Fibroblast of villous mesenchyme (primary cell): ENCODE data around the gene KRTAP10-6. TPM values are rescaled to one million over a fixed set of nuclear protein-coding genes. Genes with fewer than 3 reads are reported as not detected.
"Not testable (repeated sequence)": the region's sequence is repeated elsewhere in the genome, so short reads cannot be mapped to it uniquely, and the experiment has no call there.

Experiments used
- DNase-seq: peaks from one replicate; pipeline ENCODE4 v3.0.0-alpha.2; 2010; ENCODE audit warnings: low read depth
- H3K4me3 ChIP-seq: 2 replicates; pipeline ENCODE4 v1.5.1; 2011; ENCODE audit warnings: low read depth, mild to moderate bottlenecking, low read length
- CTCF ChIP-seq: IDR thresholded peaks from 2 replicates; pipeline ENCODE4 v1.5.1; 2012; ENCODE audit warnings: low read depth, mild to moderate bottlenecking, low read length; ENCODE audit not compliant: insufficient read depth
- total RNA-seq: library from RNA; depleted of rRNA; stranded (reverse); fragments of >200 nt; gene quantifications from 2 replicates; pipeline ENCODE4 v1.2.3, GENCODE V29; 2012

The KRTAP10-6 gene
- total RNA-seq, 1 donor, result not detected

- H3K4me3 ChIP-seq, result no peak overlapping the region
- TF ChIP-seq CTCF, result no peak
- DNase-seq, result no peak
Measured at GRCh38 chr21:44550807-44551206, 41.5 kb downstream of the KRTAP10-6 start.

GRCh38 chr21:44550285-44550684 is 42.0 kb downstream of the KRTAP10-6 start:
- DNase-seq, result not testable (repeated sequence)

GRCh38 chr21:44549525-44550211 is 42.6 kb downstream of the KRTAP10-6 start:
- TF ChIP-seq CTCF, result no peak
- H3K4me3 ChIP-seq, result no peak overlapping the region
- DNase-seq, result no peak

More at GRCh38 chr21:44550285-44550684, 42.0 kb downstream of the KRTAP10-6 start:
- H3K4me3 ChIP-seq, result not testable (repeated sequence)

GRCh38 chr21:44548922-44549321 is 43.4 kb downstream of the KRTAP10-6 start:
- DNase-seq, result no peak
- no peak overlapping the region for H3K4me3 ChIP-seq
- TF ChIP-seq CTCF, result no peak

GRCh38 chr21:44548381-44548780 is 43.9 kb downstream of the KRTAP10-6 start:
- no peak overlapping the region for H3K4me3 ChIP-seq
- no peak for DNase-seq
- TF ChIP-seq CTCF, result no peak

GRCh38 chr21:44547656-44548331 is 44.5 kb downstream of the KRTAP10-6 start:
- no peak for DNase-seq
- TF ChIP-seq CTCF, result no peak
- H3K4me3 ChIP-seq, result no peak overlapping the region

- TF ChIP-seq CTCF, result no peak
- H3K4me3 ChIP-seq, result no peak overlapping the region
- DNase-seq, result no peak
Measured at GRCh38 chr21:44544566-44544965, 47.7 kb downstream of the KRTAP10-6 start.
